ENCODE measurements around the gene DYNC1H1.

DYNC1H1 gene

DNA sequence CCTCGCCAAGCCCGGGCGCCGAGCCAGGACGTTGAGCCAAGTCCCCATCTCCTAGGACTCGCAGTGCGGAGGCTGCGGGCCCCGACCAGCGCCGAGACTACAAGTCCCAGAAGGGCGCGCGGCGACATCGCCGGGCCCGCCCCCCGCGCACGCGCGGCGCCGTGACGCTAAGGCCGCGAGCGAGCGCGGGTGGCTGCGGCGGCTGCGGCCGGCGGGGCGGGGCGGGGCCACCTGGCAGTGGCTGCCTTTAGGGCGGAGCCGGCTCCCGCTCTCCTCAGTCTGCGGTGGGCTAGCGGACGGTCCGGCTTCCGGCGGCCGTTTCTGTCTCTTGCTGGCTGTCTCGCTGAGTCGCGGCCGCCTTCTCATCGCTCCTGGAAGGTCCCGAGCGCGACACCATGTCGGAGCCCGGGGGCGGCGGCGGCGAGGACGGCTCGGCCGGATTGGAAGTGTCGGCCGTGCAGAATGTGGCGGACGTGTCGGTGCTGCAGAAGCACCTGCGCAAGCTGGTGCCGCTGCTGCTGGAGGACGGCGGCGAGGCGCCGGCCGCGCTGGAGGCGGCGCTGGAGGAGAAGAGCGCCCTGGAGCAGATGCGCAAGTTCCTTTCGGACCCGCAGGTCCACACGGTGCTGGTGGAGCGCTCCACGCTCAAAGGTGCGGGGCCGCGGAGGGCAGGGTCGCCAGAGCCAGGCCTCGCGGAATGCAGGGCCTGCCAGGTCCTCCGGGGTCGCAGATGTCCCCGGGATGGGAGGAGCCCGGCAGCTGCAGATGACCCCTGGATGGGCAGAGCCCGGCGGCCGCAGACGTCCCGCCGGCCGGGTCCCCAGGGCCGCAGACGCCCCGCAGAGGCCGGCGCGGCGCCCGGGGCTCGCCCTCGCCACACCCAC, at the start of gene DYNC1H1:
Gene DYNC1H1, plus strand, starts transcription at position 277 of the 884 bp plus-strand sequence. Its CDS starts 119 bp downstream, at position 396.
- DNase-seq, result peak; percentile 86 to 93

DNA sequence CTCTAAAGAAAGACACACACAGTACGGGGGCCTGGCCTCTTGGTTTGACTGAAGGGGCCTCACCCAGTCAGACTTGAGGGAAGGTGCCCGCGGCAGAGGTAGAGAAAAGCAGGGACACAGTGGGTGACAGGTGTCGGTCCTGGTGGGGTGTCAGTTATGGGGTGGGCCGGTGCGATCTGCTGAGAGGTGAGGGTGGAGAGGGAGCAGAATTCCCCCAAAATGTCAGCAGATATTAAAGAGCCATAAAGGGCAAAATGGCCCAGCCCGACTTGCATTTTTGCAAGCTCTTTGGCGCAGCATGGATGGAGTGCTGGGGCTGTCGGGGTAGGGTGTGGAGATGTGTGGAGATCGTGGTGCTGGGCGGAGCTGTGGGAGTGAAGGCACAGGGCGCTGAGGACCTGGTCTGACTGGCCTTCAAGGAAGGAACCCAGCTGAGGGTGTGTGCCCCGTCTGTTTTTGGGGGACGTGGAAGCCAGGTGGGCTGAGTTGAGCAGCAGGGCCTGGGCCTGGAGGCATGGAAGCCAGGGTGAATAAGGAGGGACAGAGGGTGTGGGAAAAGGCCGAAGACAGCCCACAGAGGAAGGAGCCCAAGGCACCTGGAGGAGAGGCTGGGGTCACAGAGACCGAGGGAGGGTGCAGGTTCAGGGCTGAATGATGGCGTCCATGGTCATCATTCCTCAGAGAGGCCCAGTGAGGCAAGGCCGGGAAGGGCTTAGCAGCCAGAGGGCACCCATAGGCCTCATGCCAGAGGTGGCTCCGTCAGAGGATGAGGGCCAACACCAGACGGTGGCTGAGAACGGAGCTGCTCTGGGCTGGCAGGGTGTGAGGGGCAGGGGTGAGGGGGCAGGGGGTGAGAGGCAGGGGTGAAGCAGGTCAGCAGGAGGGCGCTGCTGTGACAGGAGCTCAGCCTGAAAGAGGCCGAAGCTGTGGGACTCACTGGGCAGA, 48.2 kb upstream of the DYNC1H1 start:
- DNase-seq, result no peak

DNA sequence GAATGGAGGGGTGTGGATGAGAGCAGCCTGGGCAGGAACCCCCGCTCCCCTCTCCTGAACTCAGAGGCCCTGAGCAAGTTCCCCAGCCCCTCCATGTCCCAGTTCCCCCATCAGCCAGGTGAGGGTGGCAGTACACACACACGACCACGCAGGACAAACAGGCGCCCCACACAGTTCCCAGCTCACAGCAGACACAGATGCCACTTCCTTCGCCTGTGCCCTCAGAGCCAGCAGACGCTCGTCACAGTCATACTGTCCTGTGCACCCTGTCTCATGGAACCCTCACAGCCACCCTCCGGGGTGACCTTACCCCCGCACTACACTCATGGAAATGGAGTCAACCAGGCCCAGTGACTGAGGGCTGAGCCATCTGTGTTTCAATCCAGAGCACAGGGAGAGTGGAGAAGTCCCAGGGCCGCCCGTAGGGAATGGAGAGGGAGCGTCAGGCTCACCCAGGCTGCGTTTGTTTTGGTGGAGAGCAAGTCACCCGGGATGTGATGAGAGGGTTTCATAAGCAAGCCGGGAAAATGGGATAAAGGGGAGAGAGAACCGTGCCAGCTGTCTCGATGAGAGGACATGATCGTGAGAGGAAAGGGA, 47.5 kb upstream of the DYNC1H1 start:
- no peak for DNase-seq

DNA sequence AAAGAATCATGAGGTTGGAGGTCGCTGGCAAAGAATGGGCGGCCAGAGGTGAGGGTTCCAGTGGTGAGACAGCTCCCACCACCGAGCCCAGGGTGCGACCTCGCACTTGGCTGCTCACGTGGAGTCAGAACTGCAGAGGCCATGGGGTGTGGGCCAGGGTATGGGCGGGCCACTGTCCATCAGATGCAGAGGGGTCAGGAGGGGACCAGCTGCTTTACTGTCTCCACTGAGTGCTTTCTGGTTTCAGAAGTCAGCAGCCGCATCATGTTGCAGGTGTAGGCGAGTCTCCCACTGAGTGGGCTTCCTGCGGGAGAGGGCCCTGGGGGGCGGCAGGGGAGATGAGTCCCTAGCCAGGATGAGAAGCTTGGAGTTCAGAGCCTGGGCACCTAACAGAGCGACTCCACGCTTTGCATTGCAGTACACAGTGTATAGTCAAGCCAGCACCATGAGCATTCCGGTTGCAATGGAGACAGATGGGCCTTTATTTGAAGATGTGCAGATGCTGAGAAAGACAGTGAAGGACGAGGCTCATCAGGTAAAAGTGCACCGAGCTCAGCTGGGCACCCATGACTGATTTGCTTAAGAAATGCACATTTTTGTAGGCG, 46.9 kb upstream of the DYNC1H1 start:
- no peak for DNase-seq

DNA sequence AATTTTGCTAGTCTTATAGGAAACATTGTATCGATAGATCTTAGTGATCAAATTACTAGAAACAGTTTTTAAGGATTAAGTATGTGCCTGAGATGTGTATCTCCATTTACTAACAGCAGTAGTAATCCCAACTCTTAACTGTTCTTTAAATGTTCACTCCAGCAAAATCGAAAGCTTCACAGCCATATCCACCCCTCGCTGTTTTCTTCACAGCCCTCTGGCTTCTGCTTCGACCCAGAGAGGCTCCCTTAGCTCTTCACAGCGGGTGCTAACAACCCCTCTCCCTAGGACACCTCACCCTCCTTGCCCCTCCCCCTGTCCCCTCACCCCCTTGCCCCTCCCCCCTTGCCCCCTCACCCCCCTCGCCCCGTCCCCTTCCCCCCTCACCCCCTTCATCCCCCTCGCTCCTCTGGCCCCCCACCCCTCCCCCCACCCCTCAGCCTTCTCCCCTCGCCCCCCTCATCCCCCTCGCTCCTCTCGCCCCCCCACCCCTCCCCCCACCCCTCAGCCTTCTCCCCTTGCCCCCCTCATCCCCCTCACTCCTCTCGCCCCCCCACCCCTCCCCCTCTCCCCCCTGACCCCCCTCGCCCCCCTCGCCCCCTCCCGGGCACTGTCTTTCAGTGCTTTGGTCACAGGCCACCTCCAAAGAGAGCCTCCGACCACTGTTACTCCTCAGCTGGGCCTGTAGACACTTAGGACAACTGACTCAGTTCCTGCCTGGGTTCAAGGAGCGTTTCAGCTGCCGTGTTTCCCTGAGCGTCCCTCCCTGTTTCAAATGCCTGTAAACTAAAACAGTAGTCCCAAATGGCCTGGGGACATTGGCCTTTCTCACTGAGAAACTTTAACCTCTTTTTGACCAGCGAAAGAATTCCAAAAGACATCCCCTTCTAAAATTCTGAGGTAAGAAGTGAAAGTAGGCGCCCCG, 46.0 kb upstream of the DYNC1H1 start:
- no peak for DNase-seq

DNA sequence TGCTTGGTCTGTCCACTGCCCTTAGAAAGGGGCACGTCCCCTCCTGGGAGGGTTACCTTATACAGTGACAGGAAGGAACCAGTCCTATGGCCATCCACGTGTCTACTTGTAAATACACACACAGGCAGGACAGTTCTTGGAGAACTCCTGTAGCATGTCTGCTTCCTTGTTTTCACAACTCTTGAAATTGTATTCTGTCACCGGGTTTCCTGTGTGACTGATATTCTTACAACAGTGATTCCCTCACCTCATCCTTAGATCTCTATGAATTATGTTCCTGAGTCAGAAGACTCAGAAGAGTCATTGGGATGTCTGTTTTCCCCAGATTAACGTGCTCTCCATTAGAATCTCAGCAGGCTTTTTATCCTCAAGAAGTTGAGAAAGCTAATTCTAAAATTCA, 44.1 kb upstream of the DYNC1H1 start:
- DNase-seq, result no peak

DNA sequence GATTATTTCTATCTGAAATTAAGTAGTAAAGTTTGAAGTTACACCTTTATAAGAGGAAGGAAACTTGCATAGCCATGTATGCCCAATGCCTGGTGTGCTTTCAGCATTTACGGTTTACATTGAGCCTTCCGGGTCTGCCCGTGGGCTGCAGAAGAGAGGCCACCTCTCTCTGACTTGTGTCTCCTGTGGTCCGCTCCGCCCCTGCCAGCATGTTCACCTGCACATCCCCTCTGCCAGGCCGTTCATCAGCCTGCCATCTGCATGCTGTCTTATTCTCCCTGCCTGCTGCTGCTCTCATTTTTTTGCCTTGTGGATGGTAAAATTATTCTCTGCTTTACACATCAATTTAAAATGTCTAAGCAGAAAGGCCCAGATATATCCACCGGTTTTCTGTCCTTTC, 41.5 kb upstream of the DYNC1H1 start:
- DNase-seq, result no peak

DNA sequence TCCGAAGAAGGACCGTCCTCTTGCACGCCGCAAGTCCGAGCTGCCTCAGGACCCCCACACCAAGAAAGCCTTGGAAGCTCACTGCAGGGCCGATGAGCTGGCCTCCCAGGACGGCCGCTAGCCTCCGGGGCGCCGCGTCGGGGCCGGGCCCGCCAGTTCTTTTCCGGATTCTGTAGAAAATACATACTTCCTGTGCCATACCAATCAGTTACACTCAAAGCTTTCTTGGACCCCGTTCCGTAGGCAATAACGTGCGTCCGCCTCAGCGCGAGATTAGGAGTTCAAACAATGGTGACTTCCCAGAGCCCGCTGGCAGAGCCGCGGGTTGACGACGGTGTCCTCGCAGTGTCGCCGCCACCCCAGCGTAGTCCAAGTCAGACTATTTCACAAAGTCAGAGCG, 39.2 kb upstream of the DYNC1H1 start:
- DNase-seq, result no peak

DNA sequence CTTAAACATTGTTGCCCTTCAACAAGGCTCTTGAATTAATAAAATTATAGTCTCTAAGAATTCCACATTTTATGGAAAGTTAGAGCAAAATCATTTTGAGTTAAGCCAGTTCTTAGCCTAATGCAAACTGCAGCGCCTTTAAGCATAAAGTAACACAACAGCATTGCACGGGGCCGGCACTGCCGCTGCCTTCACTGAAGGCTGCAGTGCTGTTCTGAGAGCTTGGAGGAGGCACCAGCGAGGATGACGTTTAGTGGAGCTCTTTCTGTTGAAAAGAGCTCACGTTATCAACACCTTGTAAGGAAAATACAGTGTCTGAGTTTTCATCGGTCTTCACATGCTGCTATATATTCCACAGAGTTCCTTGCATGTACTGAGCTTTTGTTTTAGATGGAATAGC, 38.3 kb upstream of the DYNC1H1 start:
- no peak for DNase-seq

DNA sequence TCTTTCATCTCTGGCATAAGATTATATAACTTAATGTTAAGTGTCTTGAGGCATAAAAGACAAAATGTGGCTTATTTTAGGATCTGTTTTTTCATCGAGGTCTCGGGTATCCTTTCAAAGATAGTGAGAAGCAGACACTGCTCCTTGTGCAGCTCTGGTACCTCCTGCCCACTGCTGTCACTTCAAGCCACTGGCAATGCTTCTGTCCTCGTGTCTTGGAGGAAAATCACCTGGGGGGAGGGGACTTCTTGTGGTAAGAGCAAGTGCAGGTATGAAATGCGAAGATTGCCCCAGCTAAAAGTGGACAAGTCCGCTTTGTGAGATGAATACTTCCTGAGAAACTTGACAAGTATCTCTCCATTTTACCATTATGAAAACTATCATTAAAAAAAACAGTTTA, 37.8 kb upstream of the DYNC1H1 start:
- DNase-seq, result no peak

DNA sequence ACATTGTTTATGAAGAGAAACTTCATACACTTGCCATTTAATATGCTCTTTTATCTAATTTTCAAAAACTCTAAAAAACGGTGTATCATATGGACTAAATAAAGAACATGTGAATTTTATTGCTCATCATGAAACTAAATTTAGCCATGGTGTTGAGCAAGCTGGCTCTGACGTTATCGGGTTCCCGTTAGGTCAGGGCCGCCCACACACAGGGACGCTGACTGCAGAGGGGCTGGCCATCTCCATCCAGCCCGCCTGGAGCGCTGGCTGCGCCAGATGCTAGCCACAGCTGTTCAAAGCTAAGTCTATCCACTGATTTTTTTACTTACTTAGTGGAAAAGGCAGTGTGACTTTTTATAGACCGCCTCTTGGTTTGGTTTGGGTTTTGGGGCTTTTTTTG, 36.5 kb upstream of the DYNC1H1 start:
- DNase-seq, result no peak

DNA sequence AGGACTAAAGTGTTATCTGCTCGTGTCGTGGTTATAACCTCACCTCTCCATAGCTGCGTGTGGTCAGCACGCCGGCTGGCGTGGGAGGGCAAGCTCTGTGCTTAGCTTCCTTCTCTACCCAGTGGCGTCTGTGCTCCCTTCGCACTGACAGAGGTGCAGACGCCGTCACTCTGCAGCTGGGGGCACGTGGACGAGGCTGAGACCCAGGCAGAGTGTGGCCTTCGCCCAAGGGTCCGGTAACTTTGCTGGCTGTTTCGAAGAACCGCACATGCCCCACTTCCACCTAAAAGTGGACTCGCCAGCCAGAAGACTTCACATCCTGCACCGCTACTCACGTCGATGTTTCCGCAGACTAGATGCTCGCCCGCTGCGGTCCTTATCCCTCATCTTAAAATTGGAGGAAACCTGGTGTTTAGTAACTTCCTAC, 35.9 kb upstream of the DYNC1H1 start:
- no peak for DNase-seq

DNA sequence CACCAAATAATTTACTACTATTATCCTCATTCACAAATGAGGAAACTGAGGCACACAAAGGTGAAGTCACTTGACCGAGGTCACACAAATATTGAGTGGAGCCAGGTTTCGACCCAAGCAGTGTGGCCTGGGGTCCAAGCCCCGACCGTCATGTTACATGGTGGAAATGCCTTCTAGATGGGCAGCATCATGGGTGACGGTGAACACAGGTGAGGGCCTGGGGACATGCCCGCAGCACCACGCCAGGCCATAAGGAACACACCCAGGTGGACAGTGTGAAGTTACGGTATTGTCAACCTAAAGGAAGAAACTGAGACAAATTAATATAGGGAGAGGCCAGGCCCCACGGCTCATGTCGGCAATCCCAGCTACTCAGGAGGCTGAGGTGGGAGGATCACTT, 35.3 kb upstream of the DYNC1H1 start:
- DNase-seq, result no peak

DNA sequence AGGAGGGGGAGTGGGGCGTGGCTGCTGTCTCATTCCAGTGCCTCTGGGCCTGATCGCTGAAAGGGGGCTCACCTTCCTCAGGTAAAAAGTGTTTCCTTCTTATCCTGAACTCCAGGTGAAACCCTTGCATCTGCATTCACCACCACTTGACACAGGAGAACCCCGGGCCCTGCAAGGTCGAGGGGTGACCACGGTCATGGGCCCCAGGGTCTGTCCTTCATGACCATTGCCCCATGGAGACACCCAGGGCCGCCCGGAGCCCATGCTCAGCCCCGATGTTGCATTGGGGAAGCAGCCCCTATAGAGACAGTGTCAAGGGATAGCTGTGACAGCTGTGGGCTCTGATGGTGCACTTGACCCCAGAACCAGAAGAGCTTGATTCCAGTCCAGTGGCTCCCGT, 34.4 kb upstream of the DYNC1H1 start:
- no peak for DNase-seq

DNA sequence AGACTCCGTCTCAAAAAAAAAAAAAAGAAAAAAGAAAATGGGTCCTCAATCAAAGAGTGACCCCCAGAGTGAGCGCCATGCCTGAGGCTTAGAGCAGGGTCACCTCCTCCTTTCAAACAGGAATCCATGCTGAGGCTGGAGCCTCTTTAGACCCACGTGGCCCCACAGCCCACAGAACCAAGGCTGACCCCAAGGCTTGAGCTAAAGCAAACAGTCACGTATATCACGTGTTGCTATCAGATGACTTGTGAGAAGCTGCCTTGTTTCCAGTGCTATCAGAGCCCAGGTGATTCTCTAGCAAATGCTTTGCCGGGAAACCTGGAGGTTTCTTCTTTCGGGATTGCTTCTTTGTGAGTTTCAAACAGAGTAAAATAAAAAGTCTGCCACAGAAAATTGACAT, 31.7 kb upstream of the DYNC1H1 start:
- no peak for DNase-seq

DNA sequence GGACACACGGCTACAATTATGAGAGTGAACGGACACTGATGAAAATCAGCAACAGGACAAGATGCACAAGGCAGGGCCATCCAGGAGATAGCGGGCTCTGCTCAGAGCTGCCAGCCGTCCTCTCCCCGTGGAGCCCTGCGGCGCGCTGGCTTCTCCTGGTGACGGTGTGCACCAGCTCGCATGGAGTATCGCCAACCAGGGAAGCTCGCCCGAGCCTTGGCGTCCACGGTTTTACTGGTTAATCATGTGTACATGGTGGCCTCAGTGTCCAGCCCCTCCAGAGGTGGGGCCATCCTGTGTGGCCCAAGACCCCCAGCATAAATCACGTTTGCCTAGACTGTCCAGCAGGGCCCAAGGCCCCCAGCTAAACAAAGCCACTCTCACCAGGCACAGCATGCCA, 31.2 kb upstream of the DYNC1H1 start:
- no peak for DNase-seq

DNA sequence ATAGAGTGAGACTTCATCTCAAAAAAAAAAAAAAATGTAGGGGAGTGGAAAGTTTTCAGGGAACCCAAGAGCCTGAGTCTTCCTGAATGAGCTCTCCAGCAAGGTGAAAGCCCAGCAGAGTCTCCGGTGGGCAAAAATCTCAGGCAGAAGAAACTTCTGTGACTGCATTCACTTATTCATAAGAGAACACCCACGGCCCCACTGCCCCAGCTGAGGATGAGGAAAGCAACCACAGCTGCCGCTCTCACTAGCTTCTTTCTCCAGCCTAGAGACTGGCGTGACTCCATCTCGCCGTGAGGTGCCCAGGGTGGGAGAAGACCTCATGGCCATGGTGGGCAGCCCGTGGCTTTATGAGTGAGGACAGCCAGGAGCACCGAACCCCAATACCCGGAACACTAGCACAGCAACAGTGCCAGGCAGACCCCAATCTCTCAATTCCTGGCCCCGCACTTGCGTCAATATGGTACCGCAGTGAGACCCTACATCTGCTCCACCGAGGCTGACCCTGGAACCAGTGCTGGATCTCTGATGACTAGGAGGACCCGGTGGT, 29.7 kb upstream of the DYNC1H1 start:
- DNase-seq, result no peak

DNA sequence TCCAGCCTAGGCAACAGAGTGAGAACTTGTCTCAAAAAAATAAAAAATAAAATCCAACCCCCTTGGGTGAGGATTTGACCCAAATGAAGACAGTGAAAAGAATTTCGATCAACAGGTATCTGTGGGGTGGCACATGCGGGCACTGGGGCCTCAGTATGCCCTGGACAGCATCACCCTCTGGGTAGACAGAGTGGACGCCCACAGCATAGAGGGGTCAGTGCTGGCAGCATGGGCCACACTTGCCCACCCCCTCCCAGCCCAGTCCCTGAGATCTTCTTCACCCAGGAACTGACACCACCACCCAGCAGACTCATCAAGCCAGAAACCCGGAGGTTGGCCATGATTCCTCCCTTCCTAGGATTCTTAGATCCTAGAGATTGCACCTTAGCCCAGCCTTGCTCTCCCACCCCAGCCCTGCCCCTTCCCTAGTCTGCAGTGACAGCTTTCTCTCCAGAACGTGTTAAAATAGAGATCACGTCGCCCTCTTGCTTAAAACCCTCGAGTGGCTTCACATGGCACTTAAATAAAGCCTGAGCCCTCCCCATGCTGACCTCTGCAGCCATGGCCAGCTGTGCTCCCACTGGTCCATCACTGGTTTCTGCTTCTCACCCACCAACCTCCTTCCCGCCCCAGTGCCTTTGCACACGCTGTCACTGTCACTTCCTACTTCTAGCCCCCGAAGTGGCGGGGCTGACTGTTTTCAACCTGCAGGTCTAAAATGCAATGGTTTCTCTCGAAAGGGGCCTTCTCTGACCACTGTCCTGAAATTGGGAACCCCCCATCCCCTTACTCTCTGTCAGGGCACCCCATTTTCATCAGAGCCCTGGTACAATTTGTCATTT, 26.2 kb upstream of the DYNC1H1 start:
- DNase-seq, result no peak

DNA sequence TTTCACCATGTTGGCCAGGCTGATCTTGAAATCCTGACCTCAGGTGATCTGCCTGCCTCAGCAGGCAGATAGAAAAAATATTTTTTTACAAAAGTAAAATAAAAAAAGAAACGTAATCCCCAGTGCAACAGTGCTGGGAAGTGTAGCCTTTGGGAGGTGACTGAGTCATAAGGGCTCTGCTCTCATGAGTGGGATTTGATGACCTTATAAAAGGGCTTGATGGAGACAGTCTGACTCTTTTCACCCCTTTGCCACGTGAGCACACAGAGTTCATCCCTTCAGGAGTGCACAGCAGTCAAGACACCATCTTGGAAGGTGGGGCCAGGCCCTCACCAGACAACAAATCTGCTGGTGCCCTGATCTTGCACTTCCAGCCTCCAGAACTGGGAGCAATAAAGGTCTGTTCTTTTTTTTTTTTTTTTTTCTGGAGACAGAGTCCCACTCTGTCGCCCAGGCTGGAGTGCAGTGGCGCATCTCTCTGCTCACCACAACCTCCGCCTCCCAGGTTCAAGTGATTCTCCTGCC, 24.7 kb upstream of the DYNC1H1 start:
- no peak for DNase-seq

DNA sequence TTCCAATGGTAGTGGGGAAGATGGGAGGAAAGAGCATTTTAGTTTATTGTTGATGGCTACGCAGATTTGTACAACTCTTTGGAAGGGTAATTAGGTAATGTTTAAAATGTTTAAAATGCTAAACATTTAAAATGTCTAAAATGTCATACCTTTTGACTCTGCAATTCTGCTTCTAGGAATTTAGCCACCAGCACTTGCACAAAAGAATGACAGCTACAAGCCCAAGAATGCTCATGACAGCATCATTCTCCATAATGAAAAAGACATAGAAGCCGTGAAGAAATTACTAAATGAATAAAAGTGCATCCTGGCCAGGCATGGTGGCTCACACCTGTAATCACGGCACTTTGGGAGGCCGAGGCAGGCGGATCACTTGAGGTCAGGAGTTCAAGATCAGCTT, 19.9 kb upstream of the DYNC1H1 start:
- no peak for DNase-seq
